ENCODE results near the gene TUBGCP3.
"Not testable (repeated sequence)": the region's sequence is repeated elsewhere in the genome, so short reads cannot be mapped to it uniquely, and the experiment has no call there.

TUBGCP3 gene, protein sequence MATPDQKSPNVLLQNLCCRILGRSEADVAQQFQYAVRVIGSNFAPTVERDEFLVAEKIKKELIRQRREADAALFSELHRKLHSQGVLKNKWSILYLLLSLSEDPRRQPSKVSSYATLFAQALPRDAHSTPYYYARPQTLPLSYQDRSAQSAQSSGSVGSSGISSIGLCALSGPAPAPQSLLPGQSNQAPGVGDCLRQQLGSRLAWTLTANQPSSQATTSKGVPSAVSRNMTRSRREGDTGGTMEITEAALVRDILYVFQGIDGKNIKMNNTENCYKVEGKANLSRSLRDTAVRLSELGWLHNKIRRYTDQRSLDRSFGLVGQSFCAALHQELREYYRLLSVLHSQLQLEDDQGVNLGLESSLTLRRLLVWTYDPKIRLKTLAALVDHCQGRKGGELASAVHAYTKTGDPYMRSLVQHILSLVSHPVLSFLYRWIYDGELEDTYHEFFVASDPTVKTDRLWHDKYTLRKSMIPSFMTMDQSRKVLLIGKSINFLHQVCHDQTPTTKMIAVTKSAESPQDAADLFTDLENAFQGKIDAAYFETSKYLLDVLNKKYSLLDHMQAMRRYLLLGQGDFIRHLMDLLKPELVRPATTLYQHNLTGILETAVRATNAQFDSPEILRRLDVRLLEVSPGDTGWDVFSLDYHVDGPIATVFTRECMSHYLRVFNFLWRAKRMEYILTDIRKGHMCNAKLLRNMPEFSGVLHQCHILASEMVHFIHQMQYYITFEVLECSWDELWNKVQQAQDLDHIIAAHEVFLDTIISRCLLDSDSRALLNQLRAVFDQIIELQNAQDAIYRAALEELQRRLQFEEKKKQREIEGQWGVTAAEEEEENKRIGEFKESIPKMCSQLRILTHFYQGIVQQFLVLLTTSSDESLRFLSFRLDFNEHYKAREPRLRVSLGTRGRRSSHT

DNA sequence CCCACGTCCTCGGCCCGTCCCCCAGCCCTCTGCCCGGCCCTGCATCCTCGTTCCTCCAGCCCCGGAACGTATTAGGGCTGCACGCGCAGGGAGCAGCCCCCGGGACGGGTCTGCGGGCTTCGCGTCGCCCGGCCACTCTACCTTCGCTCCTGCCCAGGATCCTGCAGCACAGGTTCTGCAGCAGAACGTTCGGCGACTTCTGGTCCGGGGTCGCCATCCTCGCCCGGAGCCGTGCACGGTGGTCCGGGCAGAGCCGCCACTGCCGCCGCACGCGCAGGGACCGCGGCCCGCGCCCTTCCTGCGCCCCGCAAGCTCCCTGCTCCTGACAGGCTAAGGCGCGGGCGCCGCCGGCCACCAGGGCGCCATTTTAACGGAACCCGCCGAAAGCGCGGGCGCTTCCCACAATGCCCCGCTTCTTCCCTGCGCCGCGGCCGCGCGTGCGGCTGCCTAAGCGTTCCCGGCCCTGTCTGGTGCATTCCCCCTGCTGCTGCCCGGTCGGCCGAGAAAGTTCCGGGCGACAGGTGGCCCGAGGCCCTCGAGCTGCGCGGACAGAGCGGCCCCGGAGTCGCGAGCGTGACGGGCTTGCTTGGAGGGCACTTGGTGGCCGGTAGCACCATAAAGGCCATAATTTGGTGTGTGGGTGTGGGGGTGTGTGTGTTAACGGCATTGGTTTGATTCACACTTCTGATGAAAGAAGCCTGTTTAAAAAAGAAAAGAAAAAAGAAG, at the start of gene TUBGCP3:
TSS of gene TUBGCP3 (minus strand) at position 390 of the 726 bp plus-strand sequence. CDS start at position 217, 173 bp downstream.
- peak; percentile 46 to 50 for DNase-seq (ENCODE audit: low read depth in 2 of 2)

DNA sequence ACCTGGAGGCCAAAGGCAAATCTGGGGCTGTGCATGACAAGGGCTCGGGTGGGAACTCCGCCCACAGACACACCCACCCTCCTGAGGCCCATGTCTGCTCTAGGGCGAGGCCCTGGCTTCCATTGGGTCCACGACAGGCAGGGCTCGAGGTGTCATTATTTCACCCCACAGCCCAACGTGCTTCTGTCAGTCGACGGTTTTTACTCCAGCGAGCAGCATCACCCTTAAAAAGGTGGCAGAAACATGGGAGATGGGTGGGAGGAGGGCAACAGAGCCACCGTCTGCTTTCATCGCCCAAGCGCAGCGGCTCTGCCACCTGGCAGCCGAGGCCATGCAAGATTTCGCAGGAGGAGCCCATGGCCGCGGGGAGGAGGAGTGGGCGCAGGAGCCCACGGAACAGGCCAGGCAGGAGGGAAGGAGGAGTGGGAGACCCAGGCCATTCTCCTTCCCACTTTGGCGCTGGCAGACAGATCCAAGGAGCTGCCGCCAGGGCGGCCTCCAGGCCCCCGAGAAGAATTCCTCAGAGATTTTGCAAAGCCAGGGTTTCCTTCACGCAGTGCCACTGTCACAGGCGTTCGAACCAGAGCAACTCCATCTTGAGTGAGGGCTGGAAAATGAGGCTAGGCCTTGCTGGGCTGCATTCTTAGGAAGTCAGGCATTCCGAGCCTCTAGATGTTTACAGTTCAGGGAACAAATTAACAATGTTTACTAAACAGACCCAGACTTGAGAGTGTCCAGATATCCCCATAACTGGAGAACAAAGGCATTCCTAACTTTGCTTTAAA, 49.3 kb upstream of the TUBGCP3 start:
- no peak for DNase-seq (ENCODE audit: low read depth in 2 of 2)

DNA sequence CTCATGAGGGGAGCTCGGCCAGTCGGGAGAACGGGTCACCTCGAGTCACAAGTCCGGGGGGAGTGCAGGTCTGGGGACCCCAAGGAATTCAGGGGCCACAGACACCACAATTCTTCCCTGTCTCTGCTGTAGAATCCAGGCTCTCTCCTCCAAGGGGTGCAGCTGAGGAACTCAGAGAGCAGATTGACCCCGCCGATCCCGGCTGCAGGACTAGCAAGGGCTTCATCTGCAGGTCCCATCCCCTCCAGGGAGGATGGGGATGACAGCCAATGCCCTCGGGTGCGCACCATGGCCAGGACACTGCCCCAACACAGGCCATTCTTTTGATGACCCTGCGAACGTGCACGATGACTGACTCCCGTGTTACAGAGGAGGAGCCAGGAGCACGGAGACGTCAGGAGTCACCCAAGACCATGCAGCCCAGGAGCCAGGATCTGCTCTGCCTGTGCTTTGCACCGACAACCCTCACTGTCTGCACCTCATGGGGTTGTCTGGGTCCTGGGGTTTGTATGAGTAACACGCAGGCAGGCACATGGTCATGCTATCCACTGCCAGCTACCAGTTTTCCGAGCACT, 48.5 kb upstream of the TUBGCP3 start:
- DNase-seq (ENCODE audit: low read depth in 2 of 2): no peak

DNA sequence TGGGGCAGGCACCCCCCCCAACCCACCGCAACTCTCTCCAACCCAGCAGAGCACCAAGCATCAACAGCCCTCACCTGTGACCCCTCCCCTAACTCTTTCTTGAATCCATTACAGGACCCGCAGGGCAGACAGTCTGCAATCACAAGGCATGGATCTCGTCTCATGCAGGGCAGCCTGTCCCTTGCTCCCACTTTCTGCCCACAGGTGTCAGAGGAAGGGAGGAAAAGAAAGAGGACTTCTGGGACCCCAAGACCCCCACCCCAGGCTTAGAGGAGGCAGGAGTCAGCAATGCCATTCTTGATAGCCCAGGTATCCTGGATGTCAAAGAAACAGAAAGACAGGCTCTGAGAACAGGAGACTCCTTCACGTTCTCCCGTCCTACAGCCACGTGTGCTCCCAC, 47.4 kb upstream of the TUBGCP3 start:
- no peak for DNase-seq (ENCODE audit: low read depth in 2 of 2)

DNA sequence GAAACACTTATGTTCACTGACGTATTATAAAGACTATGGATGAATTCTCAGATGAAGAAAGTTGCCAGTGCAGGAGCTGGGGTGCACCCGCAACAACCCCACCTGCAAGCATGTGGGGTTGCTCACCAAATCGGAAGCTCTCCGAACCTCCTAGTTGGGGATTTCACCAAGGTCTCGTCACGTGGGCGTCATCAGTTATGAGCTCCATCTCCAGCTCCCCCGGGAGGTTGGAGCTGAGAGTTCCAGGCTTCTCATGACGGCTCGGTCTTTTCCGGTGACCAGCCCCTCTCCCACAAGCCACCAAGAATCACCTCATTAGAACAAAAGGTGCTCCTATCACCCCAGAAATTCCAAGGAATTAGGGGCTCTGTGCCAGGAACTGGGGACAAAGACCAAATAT, 46.1 kb upstream of the TUBGCP3 start:
- DNase-seq (ENCODE audit: low read depth in 2 of 2): no peak

DNA sequence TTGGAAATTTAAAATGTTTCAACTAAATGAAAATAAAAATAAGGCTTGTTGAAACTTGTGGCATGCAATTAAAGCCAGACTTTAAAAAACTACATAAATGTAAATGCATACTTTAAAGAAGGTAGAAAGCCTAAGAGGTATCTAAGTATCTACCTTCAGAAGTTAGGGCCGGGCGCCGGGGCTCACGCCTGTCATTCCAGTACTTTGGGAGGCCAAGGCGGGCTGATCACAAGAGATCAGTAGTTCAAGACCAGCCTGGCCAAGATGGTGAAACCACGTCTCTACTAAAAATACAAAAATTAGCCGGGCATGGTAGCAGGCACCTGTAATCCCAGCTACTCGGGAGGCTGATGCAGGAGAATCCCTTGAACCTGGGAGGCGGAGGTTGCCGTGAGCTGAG, 42.3 kb upstream of the TUBGCP3 start:
- not testable (repeated sequence) for DNase-seq (ENCODE audit: low read depth in 2 of 2)

DNA sequence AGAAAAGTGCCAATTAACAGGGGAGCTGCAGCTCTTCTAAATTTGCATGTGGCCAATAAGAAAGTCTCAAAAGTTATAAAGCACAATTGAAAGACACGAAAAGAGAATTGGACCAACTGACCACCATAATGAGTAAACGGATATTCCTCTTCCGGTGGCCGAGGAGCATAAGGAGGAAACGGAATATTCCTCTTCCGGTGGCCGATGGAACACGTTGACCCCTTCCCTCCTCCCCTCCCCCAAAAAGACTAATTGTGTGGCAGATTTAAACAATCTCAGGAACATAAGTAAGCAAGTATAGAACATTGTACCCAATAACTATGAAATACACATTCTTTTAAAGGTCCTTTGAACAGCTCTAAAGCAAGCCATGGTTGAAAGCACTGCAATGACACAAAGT, 41.2 kb upstream of the TUBGCP3 start:
- no peak for DNase-seq (ENCODE audit: low read depth in 2 of 2)

DNA sequence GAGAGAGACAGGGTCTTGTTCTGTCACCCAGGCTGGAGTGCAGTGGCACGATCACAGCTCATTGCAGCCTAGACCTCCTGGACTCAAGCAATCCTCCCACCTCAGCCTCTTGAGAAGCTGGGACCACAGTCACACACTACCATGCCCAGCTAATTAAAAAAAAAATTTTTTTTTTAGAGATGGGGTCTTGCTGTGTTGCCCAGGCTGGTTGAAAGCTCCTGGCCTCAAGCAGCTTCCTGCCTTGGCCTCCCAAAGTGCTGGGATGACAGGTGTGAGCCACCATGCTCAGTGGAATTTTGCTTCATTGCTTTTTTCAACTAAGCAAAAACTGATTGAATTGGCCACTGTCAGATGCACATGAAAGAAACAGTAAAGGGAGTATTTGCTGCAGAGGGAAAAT, 39.7 kb upstream of the TUBGCP3 start:
- DNase-seq (ENCODE audit: low read depth in 2 of 2): not testable (repeated sequence)

DNA sequence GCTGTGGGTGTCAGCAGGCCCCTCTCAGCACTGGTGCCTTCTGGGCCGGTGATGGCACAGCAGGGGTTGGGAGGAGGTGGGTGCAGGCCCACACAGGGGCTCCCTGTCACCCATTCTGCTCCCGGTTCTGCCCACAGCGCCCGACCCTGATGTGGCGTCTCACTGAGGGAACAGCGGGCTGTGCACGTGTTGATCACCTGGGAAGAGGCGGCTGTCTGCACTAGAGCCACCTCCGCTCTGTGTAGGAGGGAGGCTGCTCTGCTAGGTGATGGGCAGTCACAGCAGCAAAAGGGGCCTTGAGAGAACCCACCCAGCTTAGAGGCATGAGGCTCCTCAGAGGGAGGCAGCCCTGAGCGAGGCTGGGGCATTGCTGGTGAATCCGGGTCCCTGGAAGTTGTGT, 39.2 kb upstream of the TUBGCP3 start:
- DNase-seq (ENCODE audit: low read depth in 2 of 2): no peak

DNA sequence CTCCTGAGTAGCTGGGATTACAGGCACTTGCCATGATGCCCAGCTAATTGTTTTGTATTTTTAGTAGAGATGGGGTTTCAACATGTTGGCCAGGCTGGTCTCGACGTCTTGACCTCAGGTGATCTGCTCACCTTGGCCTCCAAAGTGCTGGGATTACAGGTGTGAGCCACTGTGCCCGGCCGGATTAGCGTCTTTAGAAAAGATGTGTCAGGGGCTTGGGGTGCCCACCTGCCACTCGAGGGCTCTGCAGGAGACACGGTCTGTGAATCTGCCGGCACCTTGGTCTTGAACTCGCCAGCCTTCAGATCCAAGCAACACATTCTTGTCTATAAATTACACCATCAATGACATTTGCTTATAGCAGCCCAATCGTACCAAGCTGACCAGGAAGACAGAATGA, 38.8 kb upstream of the TUBGCP3 start:
- no peak for DNase-seq (ENCODE audit: low read depth in 2 of 2)

DNA sequence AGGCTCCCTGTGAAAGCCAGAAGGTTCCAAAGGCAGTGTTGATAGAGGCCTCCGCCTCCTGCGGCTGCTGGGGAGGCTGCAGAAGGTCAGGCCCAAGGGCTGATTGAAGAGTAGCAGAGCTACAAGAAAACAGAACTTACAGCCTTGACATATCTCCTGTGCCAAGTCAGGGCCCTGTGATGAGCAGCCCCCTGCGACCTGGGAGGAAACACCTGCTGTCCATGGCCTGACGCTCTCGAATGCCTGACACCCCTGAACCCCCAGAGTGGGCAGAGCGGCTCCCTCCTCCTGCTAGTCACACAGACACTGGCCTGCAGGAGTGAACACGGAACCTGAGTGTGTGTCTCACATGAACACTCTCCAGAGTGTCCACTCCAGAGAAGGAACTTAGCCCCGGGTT, 38.2 kb upstream of the TUBGCP3 start:
- no peak for DNase-seq (ENCODE audit: low read depth in 2 of 2)

DNA sequence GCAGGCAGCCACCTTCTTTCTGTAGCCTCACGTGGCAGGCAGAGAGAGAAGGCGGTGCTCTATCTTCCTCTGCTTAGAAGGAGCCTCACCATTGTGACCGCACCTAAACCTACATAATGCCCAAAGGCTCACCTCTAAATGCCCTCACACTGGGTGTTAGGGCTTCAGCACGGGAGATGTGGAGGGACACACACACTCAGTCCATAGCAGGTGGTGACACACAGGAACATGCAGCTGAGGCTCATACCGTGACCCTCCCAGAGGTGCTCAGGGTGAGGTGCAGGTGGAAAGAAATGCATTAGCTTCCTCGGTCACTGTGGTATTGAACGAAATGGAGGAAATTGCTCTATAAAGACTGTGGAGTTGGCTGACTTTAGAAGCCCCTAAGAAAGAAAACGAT, 37.7 kb upstream of the TUBGCP3 start:
- DNase-seq (ENCODE audit: low read depth in 2 of 2): no peak

DNA sequence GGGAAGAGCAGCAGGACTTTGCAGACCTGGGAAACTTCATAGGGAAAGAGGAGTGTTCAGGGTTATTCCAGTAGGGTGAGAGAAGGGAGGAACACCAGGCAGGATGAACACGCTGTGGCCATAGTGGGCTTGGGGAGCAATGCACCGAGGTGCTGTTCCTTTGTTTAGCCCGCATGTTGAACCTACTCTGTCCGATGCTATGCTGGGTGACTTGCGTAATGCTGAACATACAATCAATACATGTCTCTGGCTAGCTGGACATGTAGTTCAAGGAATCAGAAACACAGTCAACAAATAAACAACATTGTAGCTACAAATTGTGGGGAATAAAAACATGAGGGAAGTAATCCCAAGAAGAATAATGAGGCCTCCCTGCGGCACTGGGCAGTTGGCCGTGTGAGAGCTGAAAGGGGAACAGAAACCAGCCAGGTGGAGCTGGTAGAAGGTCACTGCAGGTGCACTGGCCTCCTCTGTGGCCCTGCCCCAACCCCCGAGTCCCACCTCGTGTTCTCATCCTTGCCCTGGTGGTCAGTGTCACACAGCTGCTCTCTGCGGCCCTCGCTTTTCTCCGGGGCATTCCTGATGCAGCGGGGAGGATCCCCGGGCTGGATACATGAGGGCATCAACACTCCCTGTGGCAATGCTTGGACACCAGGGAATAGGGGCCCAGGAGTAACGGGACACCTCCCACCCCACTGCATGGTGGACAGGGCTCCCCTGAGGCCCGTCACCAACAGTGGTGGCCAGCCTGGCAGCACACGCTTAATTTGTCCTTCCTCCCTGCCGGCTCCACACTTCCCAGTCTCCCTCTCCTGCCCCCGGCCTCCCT, 36.9 kb upstream of the TUBGCP3 start:
- DNase-seq (ENCODE audit: low read depth in 2 of 2): no peak

DNA sequence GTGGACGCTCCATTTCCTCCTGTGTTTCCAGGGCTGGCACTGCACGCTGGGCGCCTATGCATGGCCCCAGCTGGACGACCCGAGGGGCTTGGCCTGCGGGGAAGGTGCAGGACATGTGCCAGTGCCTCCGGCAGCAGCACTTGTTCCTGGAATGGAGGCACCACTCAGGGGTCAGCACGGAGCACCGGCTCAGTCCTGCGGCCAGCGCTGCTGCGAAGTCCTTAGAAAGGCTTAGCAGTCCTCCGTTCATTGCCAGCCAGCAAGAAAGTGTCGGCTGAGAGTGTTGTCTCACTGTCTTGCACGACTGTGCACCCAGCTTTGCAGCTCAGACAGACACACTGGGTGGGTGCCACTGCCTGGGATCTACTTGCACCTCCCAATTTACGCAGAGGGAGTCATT, 36.1 kb upstream of the TUBGCP3 start:
- DNase-seq (ENCODE audit: low read depth in 2 of 2): no peak

DNA sequence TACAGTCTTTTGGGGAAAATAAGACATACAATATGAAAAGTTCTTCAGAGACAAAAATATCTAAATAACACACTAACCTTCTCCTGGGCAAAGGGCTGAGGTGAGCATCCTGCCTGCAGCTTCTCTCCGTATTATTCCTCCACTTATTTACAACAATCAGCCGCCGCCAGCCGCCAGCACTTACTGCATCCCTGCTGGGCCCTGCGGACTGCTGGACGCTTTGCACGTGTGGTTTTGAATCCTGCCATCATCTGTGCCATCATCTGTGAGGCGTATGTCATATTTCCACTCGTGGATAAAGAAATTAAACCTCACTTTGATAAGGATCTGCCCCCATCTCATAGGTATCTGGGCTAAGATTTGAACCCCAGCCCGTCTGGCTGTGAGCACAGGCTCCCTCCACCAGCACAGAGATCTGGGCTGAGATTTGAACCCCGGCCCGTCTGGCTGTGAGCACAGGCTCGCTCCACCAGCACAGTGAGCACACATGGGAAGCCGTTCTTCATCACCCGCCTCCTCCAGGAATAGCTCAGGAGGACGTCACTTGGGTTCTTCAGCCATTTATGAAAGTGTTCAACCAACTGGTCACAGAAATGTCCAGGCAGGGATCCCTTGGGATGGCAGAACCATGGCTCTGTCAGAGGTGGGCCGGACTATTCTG, 35.2 kb upstream of the TUBGCP3 start:
- no peak for DNase-seq (ENCODE audit: low read depth in 2 of 2)

DNA sequence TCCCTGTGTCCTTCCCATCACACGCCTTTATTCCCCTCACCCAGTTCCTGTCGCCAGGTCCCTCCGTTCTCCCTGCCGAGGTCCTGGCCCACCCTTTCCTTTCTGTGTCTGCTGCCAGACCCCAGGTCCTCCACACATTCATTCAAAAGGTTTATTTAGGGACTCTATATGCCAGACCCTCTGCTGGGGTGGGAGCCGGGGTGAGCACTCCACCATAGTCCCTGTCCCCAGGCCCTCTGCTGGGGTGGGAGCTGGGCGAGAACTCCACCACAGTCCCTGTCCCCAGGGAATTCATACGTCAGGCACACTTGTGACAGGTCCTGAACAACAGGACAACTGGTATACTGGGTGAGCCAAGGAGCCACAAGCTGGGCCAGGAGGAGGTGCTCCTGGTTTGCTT, 34.4 kb upstream of the TUBGCP3 start:
- DNase-seq (ENCODE audit: low read depth in 2 of 2): no peak

DNA sequence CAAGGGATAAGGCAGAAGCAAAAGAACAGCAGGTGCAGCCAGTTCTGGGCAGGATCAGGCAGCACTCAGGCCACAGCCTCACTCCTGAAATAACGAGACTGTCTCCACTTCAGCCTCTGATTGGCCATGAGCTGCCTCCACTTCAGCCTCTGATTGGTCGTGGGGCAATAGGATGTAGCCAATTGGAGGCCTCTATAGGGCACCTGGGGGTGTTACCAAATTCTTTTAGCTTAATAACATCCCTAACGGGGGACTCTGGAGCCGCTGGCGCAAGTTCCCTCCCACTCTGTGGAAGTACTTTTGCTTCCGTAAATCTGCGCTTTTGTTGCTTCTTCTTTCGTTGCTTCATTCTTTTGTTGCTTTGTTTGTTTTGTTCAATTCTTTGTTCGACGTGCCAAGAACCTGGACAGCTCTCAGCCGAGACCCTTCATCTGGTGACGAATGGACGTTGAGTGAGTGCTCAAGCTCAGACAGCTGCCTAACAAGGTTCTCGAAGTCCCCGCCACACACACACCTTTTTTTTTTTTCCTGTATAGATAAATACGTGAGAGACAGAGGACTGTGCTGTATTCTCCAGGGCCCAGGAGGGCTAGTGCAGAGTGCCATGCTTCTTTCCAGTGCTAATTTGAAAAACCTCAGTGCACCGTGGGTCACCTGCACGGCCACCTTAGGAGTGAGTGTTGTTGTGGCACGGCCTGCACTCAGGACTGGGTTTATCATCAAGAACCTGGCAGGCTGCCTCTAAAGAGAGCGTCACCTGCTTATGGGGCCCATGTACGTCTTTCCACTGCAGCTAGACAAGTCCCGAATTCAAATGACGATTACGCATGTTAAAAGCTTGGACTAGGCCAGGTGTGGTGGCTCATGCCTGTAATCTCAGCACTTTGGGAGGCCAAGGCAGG, 32.0 kb upstream of the TUBGCP3 start:
- no peak for DNase-seq (ENCODE audit: low read depth in 2 of 2)

DNA sequence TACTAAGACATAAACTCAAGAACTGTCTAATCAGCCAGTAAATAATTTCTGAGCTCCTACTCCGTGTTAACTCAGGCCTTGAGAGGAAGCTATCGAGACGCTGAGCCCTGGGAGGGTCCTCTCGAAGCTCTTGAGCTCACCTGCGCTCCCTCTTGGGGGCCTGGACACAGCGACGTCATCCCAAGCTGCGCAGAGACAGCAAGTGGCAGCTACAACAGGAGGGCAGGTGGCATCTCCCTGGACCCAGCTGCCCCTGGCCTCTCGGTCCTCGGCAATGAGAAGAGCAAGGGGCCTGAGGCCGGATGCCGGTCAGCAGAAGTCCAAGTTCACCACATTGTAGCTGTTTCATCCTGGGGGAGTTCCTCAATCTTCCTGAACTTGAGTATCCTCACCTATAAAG, 30.5 kb upstream of the TUBGCP3 start:
- DNase-seq (ENCODE audit: low read depth in 2 of 2): no peak
